Measurements from ENCODE around the gene RAD52. TPM values are rescaled to one million over a fixed set of nuclear protein-coding genes. Genes with fewer than 3 reads are reported as not detected.

Gene RAD52
- polyA plus RNA-seq, 2 of the 4 experiments (the other 2 are of a cell fraction) = 12.9 to 29.6 TPM

- POLR2A ChIA-PET = no interaction called here
- H3K9me3 ChIP-seq = no peaks in the 10 kb centered on the region
- no peak for ATAC-seq
- no peaks in the 10 kb centered on the region for H3K4me1 ChIP-seq
- 83% methylated on average over 4 of the region's 4 CpGs for WGBS (ENCODE audit: missing lambda C conversion rate)
- no peak for FAIRE-seq
- H3K27ac ChIP-seq = no peak overlapping the region
- CTCF ChIA-PET = interaction anchor here (0.9 kb wide), 1 partner anchor 39 kb away, joined by 3 read pairs; the partner anchor contains the start of gene RAD52
- DNase-seq (ENCODE audit: low read depth in 1 of 2, low spot score in 1 of 2) = no peak
- no peak for TF ChIP-seq RAD21 (conservative IDR thresholded peaks at IDR 0.05 in 1 of 2, IDR thresholded peaks at IDR 0.05 in 1 of 2)
- H3K4me2 ChIP-seq = no peak overlapping the region
- no peak overlapping the region for H3K4me3 ChIP-seq
Observed at GRCh38 chr12:910416-910815, 39.1 kb downstream of the RAD52 start.

GRCh38 chr12:909861-910260 is 39.6 kb downstream of the RAD52 start:
- no peak for TF ChIP-seq BHLHE40 (IDR thresholded peaks at IDR 0.05; ENCODE audit: low read depth, low read length)
- TF ChIP-seq HEYL (CRISPR knock-in tag; IDR thresholded peaks at IDR 0.05) = no peak
- no peak for TF ChIP-seq CHD2 (IDR thresholded peaks at IDR 0.05; ENCODE audit: low read length, partially characterized antibody)
- TF ChIP-seq CHD4 (IDR thresholded peaks at IDR 0.05; ENCODE audit: borderline replicate concordance) = no peak
- no peak for TF ChIP-seq MAZ (IDR thresholded peaks at IDR 0.05; ENCODE audit: borderline replicate concordance, low read depth, low read length)
- TF ChIP-seq MAFK (IDR thresholded peaks at IDR 0.05; ENCODE audit: partially characterized antibody) = no peak
- no peak for TF ChIP-seq EHMT2 (IDR thresholded peaks at IDR 0.05; ENCODE audit: low read depth)
- no peak for TF ChIP-seq SREBF2 (IDR thresholded peaks at IDR 0.05)
- no peak for TF ChIP-seq ELK1 (IDR thresholded peaks at IDR 0.05; ENCODE audit: low read depth, low read length)
- TF ChIP-seq HES2 (IDR thresholded peaks at IDR 0.05) = no peak
- Histone ChIP-seq H3K27ac (no peak overlapping the region), H3K9me3 (no peaks in the 10 kb centered on the region), H3K4me1 (no peaks in the 10 kb centered on the region), H3K4me2 (no peak overlapping the region), H3K4me3 (no peak overlapping the region)
- ChIA-PET POLR2A (no interaction called here), CTCF (interaction anchor here (0.7 to 1.9 kb wide), 4 partner anchors 9 to 92 kb away, joined by 3 to 9 read pairs (median 4); partner anchors contain the start of gene RAD52)
- DNase-seq (ENCODE audit: low read depth in 1 of 2, low spot score in 1 of 2) (no peak), ATAC-seq (no peak), FAIRE-seq (no peak)
- WGBS (ENCODE audit: missing lambda C conversion rate) = 75% methylated on average over 3 of the region's 3 CpGs

GRCh38 chr12:907413-908185 is 41.9 kb downstream of the RAD52 start:
- POLR2A ChIA-PET = no interaction called here
- FAIRE-seq (no peak), DNase-seq (ENCODE audit: low read depth in 1 of 2, low spot score in 1 of 2) (no peak)

More at GRCh38 chr12:907413-908185, 41.9 kb downstream of the RAD52 start:
- Histone ChIP-seq H3K4me3 (no peak overlapping the region), H3K4me1 (no peaks in the 10 kb centered on the region), H3K4me2 (no peak overlapping the region), H3K9me3 (no peaks in the 10 kb centered on the region), H3K27ac (no peak overlapping the region)
- ATAC-seq = no peak
- 88% methylated on average over 16 of the region's 16 CpGs for WGBS (ENCODE audit: missing lambda C conversion rate)
- CTCF ChIA-PET = interaction anchor here (0.9 to 2.7 kb wide), 4 partner anchors 11 to 338 kb away, joined by 4 to 10 read pairs (median 4); no protein-coding TSS in a partner anchor
- no peak for TF ChIP-seq HOXB13 (CRISPR knock-in tag; IDR thresholded peaks at IDR 0.05; ENCODE audit: low read depth)
- no peak for TF ChIP-seq PBX3 (IDR thresholded peaks at IDR 0.05)
- no peak for TF ChIP-seq CEBPB (IDR thresholded peaks at IDR 0.05)
- TF ChIP-seq CBX2 (IDR thresholded peaks at IDR 0.05; ENCODE audit: borderline replicate concordance, low read depth) = no peak
- no peak for TF ChIP-seq CHD2 (IDR thresholded peaks at IDR 0.05; ENCODE audit: low read length, partially characterized antibody)
- TF ChIP-seq EHF (CRISPR knock-in tag; IDR thresholded peaks at IDR 0.05) = no peak
